Epithelial cell of esophagus (primary cell): ENCODE measurements around the gene GNAQ.

Experiments used
- DNase-seq: peaks from one replicate; pipeline ENCODE4 v3.0.0; 2010; ENCODE audit warnings: low read depth
- H3K4me3 ChIP-seq: 2 replicates; pipeline ENCODE4 v1.5.1; 2011; ENCODE audit warnings: mild to moderate bottlenecking, low read length, control low read depth
- CTCF ChIP-seq: IDR thresholded peaks from 2 replicates; pipeline ENCODE4 v1.5.1; 2011; ENCODE audit warnings: low read depth, mild to moderate bottlenecking, low read length, control low read depth, inconsistent platforms; ENCODE audit not compliant: insufficient read depth; ENCODE audit errors: missing control alignments

Gene GNAQ

GRCh38 chr9:77896269-77896937 is 135.2 kb downstream of the GNAQ start:
- no peak overlapping the region for H3K4me3 ChIP-seq
- no peak for TF ChIP-seq CTCF
- no peak for DNase-seq

- no peak overlapping the region for H3K4me3 ChIP-seq
- TF ChIP-seq CTCF = no peak
- DNase-seq = no peak
Observed at GRCh38 chr9:77893706-77894105, 137.9 kb downstream of the GNAQ start.

- DNase-seq = no peak
- TF ChIP-seq CTCF = no peak
- H3K4me3 ChIP-seq = no peak overlapping the region
Observed at GRCh38 chr9:77892955-77893514, 138.6 kb downstream of the GNAQ start.

GRCh38 chr9:77892171-77892570 is 139.4 kb downstream of the GNAQ start:
- no peak for TF ChIP-seq CTCF
- no peak for DNase-seq
- no peak overlapping the region for H3K4me3 ChIP-seq

GRCh38 chr9:77891128-77891800 is 140.3 kb downstream of the GNAQ start:
- no peak overlapping the region for H3K4me3 ChIP-seq
- no peak for DNase-seq
- TF ChIP-seq CTCF = no peak

- no peak overlapping the region for H3K4me3 ChIP-seq
- peak; percentile 19 for DNase-seq
- TF ChIP-seq CTCF = no peak
Observed at GRCh38 chr9:77887662-77888061, 143.9 kb downstream of the GNAQ start.
